GM18907 (cell line): Measurements from ENCODE around the gene YJU2.

Experiments used
- ATAC-seq: cut with Tn5 transposase; IDR thresholded peaks from one replicate; pipeline ENCODE4 v1.9.1; 2021; ENCODE audit warnings: mild to moderate bottlenecking, moderate library complexity; ENCODE audit not compliant: unreplicated experiment

The YJU2 gene

GRCh38 chr19:4295972-4296771, 49.3 kb downstream of the YJU2 start:
- ATAC-seq = no peak

GRCh38 chr19:4297901-4298809, 51.3 kb downstream of the YJU2 start:
- ATAC-seq = no peak

GRCh38 chr19:4298810-4299550, 52.1 kb downstream of the YJU2 start:
- no peak for ATAC-seq

GRCh38 chr19:4300589-4300988, 53.7 kb downstream of the YJU2 start:
- ATAC-seq = no peak

GRCh38 chr19:4301590-4302242, 54.8 kb downstream of the YJU2 start:
- ATAC-seq = no peak

GRCh38 chr19:4302243-4302640, 55.4 kb downstream of the YJU2 start, which contains the start of gene TMIGD2:
TMIGD2 (minus strand) TSS chr19:4302389; CDS start chr19:4302385, 4 bp downstream.
- no peak for ATAC-seq

GRCh38 chr19:4303819-4304537, 57.1 kb downstream of the YJU2 start:
- ATAC-seq = no peak

GRCh38 chr19:4304538-4305256, 57.8 kb downstream of the YJU2 start, which contains the start of gene FSD1:
FSD1 (plus strand) TSS chr19:4304598; CDS start chr19:4304747, 149 bp downstream.
- ATAC-seq = no peak

- no peak for ATAC-seq
Measured at GRCh38 chr19:4305257-4305612, 58.4 kb downstream of the YJU2 start.

- no peak for ATAC-seq
Measured at GRCh38 chr19:4305659-4306058, 58.8 kb downstream of the YJU2 start.

GRCh38 chr19:4310247-4311121, 63.6 kb downstream of the YJU2 start:
- ATAC-seq = no peak

GRCh38 chr19:4313847-4314490, 67.1 kb downstream of the YJU2 start:
- ATAC-seq = no peak

- ATAC-seq = no peak
Measured at GRCh38 chr19:4316956-4317355, 70.1 kb downstream of the YJU2 start.

GRCh38 chr19:4318460-4318859, 71.6 kb downstream of the YJU2 start:
- ATAC-seq = no peak
